C4-2B (cell line): ENCODE data around the gene RAB11FIP4.

Source experiments
- H3K27ac ChIP-seq: fragments of 450-650 bp; 2 replicates; pipeline ENCODE4 v1.5.1; 2017
- CTCF ChIP-seq: fragments of 450-650 bp; conservative IDR thresholded peaks from 2 replicates; pipeline ENCODE4 v1.5.1; 2017; ENCODE audit warnings: mild to moderate bottlenecking
- ZFX ChIP-seq: fragments of 450-650 bp; IDR thresholded peaks from 2 replicates; pipeline ENCODE4 v1.6.1; 2017

RAB11FIP4 gene

GRCh38 chr17:31475378-31476162, 84.1 kb downstream of the RAB11FIP4 start:
- H3K27ac ChIP-seq: no peak overlapping the region
- TF ChIP-seq ZFX (no peak), CTCF (no peak)

DNA sequence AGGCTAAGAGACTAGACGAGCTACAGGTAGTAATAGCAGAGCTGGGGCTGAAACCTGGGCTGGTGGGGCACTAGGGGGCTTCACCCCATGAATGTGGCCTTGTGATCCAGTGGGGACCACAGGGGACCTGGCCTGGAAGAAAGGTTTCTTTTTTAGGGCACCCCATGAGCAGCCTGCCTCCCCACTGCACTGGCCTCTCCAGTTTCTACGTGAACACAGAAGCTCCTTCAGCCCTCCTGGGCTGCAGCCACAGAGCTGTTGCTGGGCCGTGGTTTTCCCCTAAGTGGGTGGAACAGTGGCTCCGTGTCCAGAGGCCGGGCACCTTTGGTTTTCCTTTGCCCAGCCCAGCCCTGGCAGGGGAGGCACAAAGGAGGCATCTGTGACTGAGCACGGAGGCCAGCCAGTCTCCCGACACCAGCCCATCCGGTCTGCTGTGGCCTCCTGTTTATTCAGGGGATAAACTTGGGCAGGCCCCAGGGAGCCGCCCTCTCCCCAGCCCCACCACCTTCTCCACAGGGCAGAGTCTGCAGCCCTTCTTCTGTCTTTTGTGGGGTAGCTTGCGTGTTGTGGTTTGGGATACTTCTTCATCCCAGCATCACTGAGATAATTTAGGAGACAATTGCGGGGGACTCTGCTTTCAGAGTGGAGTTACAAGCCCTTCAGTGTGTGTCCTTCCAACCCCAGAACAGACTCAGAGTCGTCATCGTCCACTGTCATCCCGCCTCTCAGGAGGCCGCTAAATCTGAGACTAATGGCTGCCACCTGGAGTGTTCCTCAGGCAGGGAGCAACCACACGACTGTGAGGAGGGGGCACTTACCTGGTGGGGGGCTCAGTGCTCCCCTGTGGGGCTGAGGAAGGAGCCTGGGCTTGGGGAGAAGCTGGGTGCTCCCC, 85.3 kb downstream of the RAB11FIP4 start:
- no peak for TF ChIP-seq CTCF
- TF ChIP-seq ZFX: no peak
- H3K27ac ChIP-seq: no peak overlapping the region

DNA sequence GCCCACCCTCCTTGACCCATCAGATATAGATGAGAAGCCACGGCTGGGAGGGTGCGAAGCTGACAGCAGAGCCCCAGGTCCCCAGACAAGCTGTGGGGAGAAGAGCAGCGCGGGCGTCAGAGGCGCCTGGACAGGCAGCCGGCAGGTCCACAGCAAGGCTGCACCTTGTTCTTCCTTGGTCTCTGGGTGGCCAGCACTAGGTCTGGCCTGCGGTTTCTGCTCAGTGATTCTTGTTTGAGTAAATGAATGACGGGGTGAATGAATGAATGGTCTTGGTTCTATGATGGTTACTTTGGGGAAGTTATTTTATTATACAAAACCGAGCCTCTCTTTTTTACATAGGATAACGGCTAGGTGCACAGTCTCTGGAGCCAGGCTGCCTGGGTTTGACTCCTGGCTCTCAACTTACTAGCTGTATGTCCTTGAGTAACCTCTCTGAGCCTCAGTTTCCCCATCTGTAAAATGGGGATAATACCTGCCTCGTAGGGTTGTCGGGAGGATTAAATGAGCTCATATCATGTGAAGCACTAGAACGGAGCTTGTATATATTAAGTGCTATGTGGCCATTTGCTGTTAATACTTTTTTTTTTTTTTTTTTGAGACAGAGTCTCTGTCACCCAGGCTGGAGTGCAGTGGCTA, 86.1 kb downstream of the RAB11FIP4 start:
- H3K27ac ChIP-seq: no peak overlapping the region
- TF ChIP-seq CTCF (no peak), ZFX (no peak)

DNA sequence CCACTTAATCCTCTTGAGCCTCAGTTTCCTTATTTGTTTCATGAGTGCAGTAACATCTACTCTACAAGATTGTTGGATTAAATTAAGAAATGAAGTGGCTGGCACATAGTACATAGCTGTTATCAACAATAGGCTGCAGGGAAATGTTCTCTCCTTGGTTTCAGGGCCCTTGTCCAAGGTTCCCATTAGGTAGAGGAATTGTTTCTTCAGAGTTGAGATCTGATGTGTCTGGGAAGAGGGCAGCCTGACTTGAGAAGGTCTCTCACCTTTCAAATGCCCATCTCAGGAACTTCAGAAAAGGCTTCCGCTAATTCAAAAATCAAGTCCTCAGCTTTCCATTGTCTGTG, 87.6 kb downstream of the RAB11FIP4 start:
- no peak for TF ChIP-seq CTCF
- H3K27ac ChIP-seq: no peak overlapping the region

DNA sequence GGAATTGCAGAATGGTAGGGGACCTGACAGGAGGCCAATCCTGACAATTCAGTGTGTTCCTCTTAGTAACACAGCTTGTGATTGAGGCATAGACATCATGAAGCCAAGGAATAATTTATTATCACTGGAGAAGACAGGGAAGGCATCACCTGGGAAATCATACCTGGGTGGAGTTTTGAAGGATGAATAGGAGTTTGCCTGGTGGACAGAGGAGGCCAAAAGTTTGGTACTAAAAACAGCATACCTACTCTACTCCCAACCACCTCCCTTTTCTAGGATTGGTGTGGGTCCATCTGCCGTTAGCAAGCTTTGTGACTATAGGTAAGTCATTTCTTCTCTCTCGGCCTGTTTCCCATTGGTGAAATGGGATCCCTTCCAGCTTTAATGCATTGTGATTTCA, 88.0 kb downstream of the RAB11FIP4 start:
- H3K27ac ChIP-seq: no peak overlapping the region
- TF ChIP-seq ZFX: no peak
- no peak for TF ChIP-seq CTCF

DNA sequence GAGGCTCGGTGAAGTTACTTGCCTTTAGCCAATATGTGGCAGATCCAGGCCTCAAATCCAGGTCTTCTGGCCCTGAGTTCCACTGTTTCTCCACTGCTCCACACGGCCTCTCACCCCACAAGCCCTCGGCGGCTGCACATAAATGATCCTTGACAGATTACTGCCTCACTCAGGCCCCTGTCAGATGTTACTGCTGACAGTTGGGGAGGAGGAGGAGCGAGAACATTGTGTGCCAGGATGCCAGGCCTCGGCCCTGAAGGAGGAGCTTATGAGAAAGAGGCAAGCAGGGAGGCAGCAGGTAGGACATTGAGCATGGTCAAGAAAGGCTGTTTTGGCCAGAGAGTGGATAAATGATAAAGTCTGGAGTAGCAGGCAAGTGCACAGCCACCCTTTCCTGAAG, 88.6 kb downstream of the RAB11FIP4 start:
- TF ChIP-seq CTCF (no peak), ZFX (no peak)
- no peak overlapping the region for H3K27ac ChIP-seq
